IPS DF 6.9 (cell line): ENCODE measurements around the gene NKD2.
A peak's percentile ranks its signal among the peaks of the same experiment; 100 is the strongest.
"Not testable (repeated sequence)": the region's sequence is repeated elsewhere in the genome, so short reads cannot be mapped to it uniquely, and the experiment has no call there.

ENCODE experiments used
- DNase-seq: peaks from one replicate; pipeline ENCODE4 v3.0.0-alpha.2; 2013; ENCODE audit warnings: low read depth, low spot score
- H3K27ac ChIP-seq: one replicate; pipeline ENCODE4 v1.5.1; 2013; ENCODE audit warnings: low read length, control low read depth
- H3K27me3 ChIP-seq: 2 replicates; pipeline ENCODE4 v1.6.1; 2013; ENCODE audit warnings: mild to moderate bottlenecking, low read length; ENCODE audit not compliant: control insufficient read depth, insufficient read depth
- H3K36me3 ChIP-seq: 2 replicates; pipeline ENCODE4 v1.6.1; 2013; ENCODE audit warnings: low read length; ENCODE audit not compliant: control insufficient read depth, insufficient read depth
- H3K4me1 ChIP-seq: 2 replicates; pipeline ENCODE4 v1.6.1; 2013; ENCODE audit warnings: low read length; ENCODE audit not compliant: control insufficient read depth, insufficient read depth
- H3K4me3 ChIP-seq: 2 replicates; pipeline ENCODE4 v1.5.1; 2013; ENCODE audit warnings: mild to moderate bottlenecking, low read length
- H3K9me3 ChIP-seq: 2 replicates; pipeline ENCODE4 v1.6.1; 2013; ENCODE audit warnings: low read length, inconsistent platforms; ENCODE audit not compliant: control insufficient read depth, insufficient read depth
- WGBS: extraction: QIAGEN DNeasy Blood & Tissue Kit; methylation state at CpG from one replicate; pipeline ENCODE4 v1.1.7; 2013; ENCODE audit warnings: mixed read lengths, missing lambda C conversion rate; ENCODE audit not compliant: insufficient read length, insufficient coverage; 5-methylcytosine and 5-hydroxymethylcytosine counted together

NKD2 gene

GRCh38 chr5:1000329-1000728 lies 8.3 kb upstream of the NKD2 start:
- WGBS: no CpG with 5 or more reads among the region's 9 CpGs
- Histone ChIP-seq H3K27me3 (peaks cover 13% of the 10 kb centered on the region; the same call in 1 of the 2 replicates), H3K36me3 (no peaks in the 10 kb centered on the region), H3K9me3 (no peaks in the 10 kb centered on the region), H3K4me3 (no peak overlapping the region), H3K4me1 (peaks cover 4% of the 10 kb centered on the region; the same call in 1 of the 2 replicates), H3K27ac (no peak overlapping the region)
- DNase-seq: no peak

- DNase-seq, H3K27ac ChIP-seq, H3K4me1 ChIP-seq, H3K9me3 ChIP-seq, H3K36me3 ChIP-seq, H3K4me3 ChIP-seq: not testable (repeated sequence)
- no CpG with 5 or more reads among the region's 11 CpGs for WGBS
- peaks cover 18% of the 10 kb centered on the region; the same call in 1 of the 2 replicates for H3K27me3 ChIP-seq
Measured at GRCh38 chr5:1000831-1001230, 7.8 kb upstream of the NKD2 start.

DNA sequence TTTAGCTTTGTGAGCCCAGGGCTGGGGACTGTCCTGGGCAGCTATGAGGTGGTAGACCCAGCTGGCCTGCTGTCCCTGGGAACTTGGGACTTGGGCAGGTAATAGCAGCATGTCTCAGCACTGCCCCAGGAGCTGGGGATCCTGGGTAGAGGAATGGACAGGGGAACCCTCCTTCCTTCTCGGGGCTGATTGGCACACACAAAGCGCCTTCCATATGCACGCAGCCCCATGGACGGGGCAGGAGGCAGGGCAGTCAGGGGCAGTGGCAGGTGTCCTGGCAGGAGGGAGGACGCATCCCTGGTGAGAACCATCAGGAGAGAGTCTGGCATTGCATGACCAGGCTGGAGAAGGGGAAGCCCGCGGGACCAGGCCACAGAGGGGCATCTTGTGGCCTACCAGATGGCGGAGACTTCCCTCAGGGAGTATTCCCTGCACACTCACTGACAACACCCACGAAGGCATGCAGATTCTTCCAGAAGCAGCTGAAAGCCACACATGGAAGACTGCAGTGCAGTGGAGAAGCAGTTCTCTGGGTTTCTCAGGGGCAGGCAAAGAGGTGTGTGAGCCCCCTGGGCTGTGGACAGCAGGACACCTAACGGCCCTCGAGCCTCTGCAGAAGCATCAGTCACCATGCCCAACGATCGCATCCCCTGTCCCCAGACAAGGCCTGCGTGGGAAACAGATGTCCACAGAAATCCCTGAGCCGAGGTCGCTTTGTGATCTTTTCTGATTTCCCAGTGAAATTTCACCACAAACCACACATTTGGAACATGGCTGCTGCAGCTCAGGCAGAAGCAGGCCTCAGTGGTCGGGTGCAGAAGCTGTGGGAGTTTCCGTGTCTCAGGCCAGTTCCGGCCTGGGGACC lies 7.0 kb upstream of the NKD2 start:
- no peak for DNase-seq
- H3K4me3 ChIP-seq: no peak overlapping the region
- peaks cover 4% of the 10 kb centered on the region; the same call in 1 of the 2 replicates for H3K4me1 ChIP-seq
- no peak overlapping the region for H3K27ac ChIP-seq
- H3K27me3 ChIP-seq: peaks cover 21% of the 10 kb centered on the region; the same call in 1 of the 2 replicates
- WGBS: no CpG with 5 or more reads among the region's 19 CpGs
- no peaks in the 10 kb centered on the region for H3K36me3 ChIP-seq
- no peaks in the 10 kb centered on the region for H3K9me3 ChIP-seq

- Histone ChIP-seq H3K36me3 (no peaks in the 10 kb centered on the region), H3K9me3 (no peaks in the 10 kb centered on the region), H3K27me3 (peaks cover 21% of the 10 kb centered on the region; the same call in 1 of the 2 replicates), H3K4me3 (no peak overlapping the region), H3K4me1 (0 out of 2 replicates have a peak, but pooled peaks cover 3% of the 10 kb centered on the region), H3K27ac (no peak overlapping the region)
- DNase-seq: no peak
- no CpG with 5 or more reads among the region's 4 CpGs for WGBS
Measured at GRCh38 chr5:1002271-1002546, 6.4 kb upstream of the NKD2 start.

DNA sequence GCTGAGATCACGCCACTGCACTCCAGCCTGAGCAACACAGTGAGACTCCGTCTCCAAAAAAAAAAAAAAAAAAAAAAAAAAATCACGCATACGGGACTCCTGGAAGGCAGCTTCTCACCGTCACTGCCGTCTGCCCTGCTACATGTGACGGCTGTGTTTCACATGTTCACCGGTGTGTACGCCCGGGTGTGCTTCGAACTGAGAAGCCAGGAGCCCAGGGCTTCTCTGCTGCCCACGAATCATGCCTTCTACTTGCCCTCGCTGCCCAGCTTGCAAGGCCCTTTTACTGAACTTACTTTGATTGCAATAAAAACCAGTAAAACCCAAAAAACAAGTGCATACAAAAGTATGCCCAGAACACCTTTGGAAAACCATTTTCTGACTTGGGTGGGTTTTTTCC lies 5.8 kb upstream of the NKD2 start:
- WGBS: no CpG with 5 or more reads among the region's 13 CpGs
- H3K27me3 ChIP-seq: peaks cover 21% of the 10 kb centered on the region; the same call in 1 of the 2 replicates
- DNase-seq: no peak
- no peaks in the 10 kb centered on the region for H3K9me3 ChIP-seq
- no peak overlapping the region for H3K27ac ChIP-seq
- H3K4me3 ChIP-seq: no peak overlapping the region
- H3K36me3 ChIP-seq: no peaks in the 10 kb centered on the region
- H3K4me1 ChIP-seq: peaks cover 3% of the 10 kb centered on the region; the same call in 1 of the 2 replicates

GRCh38 chr5:1003296-1003937 lies 5.2 kb upstream of the NKD2 start:
- no peak overlapping the region for H3K27ac ChIP-seq
- H3K27me3 ChIP-seq: peaks cover 23% of the 10 kb centered on the region; the same call in 1 of the 2 replicates
- no peak for DNase-seq
- WGBS: no CpG with 5 or more reads among the region's 21 CpGs
- H3K4me1 ChIP-seq: peaks cover 3% of the 10 kb centered on the region; the same call in 1 of the 2 replicates
- no peaks in the 10 kb centered on the region for H3K9me3 ChIP-seq
- no peak overlapping the region; the same call in 1 of the 2 replicates for H3K4me3 ChIP-seq
- H3K36me3 ChIP-seq: no peaks in the 10 kb centered on the region

DNA sequence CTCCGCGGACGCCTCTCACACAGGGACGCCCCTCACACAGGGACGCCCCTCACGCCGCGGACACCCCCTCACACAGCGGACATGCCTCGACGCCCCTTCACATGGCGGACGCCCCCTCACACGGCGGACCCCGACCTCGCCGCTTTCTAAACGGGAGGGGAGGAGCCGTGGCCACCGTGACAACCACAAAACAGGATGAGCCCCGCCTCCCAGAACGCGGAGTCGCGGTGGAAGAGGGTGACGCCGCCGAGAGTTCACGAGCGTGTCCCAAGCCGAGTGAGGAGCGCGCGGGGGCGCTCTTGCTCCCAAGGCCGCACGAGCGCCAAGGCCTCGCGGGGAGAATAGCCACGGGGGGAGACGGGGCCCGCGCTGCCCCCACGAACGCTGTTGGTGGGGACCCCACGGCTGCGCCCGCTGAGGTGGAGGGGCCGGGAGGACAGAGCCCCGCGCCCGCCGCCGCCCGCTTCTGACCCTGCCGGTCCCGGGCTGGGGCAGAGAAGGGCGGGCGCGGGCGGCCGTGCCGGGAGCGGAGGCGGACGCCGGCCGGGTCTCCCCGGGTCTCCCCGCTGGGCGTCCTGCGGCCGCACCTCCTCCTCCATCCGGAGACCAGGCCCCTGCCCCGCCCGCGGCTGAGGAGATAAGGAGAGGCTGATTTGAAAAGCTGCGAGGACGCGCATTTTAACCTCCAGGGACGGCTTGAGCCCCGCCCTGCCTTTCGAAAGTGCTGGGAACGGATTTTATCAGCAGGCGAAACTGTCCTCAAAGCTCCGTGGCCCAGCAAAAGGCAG lies 3.9 kb upstream of the NKD2 start:
- Histone ChIP-seq H3K27me3 (peaks cover 28% of the 10 kb centered on the region; the same call in 1 of the 2 replicates), H3K27ac (no peak overlapping the region), H3K4me3 (peak overlapping the region; percentile 44; the same call in 1 of the 2 replicates), H3K9me3 (no peaks in the 10 kb centered on the region), H3K4me1 (peaks cover 3% of the 10 kb centered on the region; the same call in 1 of the 2 replicates), H3K36me3 (no peaks in the 10 kb centered on the region; the same call in 1 of the 2 replicates)
- no CpG with 5 or more reads among the region's 88 CpGs for WGBS
- no peak for DNase-seq

DNA sequence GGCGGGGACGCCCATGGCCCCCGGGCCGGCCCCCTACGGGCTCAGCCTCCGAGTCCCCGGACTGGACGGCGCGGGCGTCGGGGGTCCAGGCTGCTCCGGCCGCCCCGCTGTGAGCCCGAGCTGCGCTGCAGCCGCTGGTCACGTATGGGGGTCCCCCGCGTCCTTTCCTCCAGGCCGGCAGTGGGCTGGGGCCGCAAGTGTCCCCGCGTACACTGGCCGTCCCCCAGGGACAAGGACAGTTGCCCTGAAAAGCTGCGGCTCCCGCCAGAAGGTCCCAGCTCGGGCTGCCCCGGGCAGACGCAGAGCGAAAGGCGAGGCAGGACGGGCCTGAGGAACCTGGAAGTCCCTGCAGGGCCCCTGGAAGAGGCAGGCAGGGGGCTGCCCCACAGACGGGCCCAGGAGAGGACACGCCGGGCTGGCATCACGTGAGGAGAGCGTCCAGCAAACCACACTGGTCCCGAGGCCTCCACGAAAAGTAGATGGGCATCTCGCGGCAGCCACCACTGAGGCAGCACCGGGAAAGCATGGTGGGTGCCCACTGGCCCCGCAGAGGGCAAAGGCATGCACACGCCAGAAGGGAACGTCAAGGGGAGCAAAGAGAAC lies 3.3 kb upstream of the NKD2 start:
- peaks cover 3% of the 10 kb centered on the region; the same call in 1 of the 2 replicates for H3K4me1 ChIP-seq
- H3K27ac ChIP-seq: no peak overlapping the region
- H3K4me3 ChIP-seq: peak overlapping the region; percentile 44; the same call in 1 of the 2 replicates
- H3K9me3 ChIP-seq: no peaks in the 10 kb centered on the region
- WGBS: no CpG with 5 or more reads among the region's 47 CpGs
- no peak for DNase-seq
- no peaks in the 10 kb centered on the region; the same call in 1 of the 2 replicates for H3K36me3 ChIP-seq
- peaks cover 33% of the 10 kb centered on the region; the same call in 1 of the 2 replicates for H3K27me3 ChIP-seq

GRCh38 chr5:1005904-1006655 lies 2.5 kb upstream of the NKD2 start:
- Histone ChIP-seq H3K4me3 (no peak overlapping the region), H3K36me3 (no peaks in the 10 kb centered on the region; the same call in 1 of the 2 replicates), H3K27me3 (peaks cover 33% of the 10 kb centered on the region; the same call in 1 of the 2 replicates), H3K4me1 (peaks cover 3% of the 10 kb centered on the region; the same call in 1 of the 2 replicates), H3K27ac (no peak overlapping the region), H3K9me3 (no peaks in the 10 kb centered on the region)
- no peak for DNase-seq
- WGBS: no CpG with 5 or more reads among the region's 13 CpGs
